CD4-positive, alpha-beta T cell (primary cell): ENCODE results near the gene BAG3. TPM values are rescaled to one million over a fixed set of nuclear protein-coding genes. Genes with fewer than 3 reads are reported as not detected.
"Not testable (repeated sequence)": the region's sequence is repeated elsewhere in the genome, so short reads cannot be mapped to it uniquely, and the experiment has no call there.

Experiments used
- ATAC-seq: fragments of 200-7000 bp; cut with Tn5 transposase; one replicate; pipeline ENCODE4 v1.10.0; 2022; ENCODE audit warnings: mild to moderate bottlenecking; ENCODE audit not compliant: poor library complexity
- CTCF ChIA-PET: fragments of 350-600 bp; sonication (Branson Sonifier 250); formaldehyde crosslinking; loops from one replicate; lab custom pipeline; 2021; ENCODE audit warnings: antibody characterized with exemption, inconsistent platforms; lab: Charles Lee
- POLR2A ChIA-PET: fragments of 350-600 bp; sonication (Branson Sonifier 250); formaldehyde crosslinking; loops from one replicate; lab custom pipeline; 2021; ENCODE audit warnings: antibody characterized with exemption, inconsistent platforms; lab: Charles Lee
- DNase-seq, 14 experiments: peaks; one replicate each; pipeline ENCODE4 v3.0.0-alpha.2; 2013 to 2020; ENCODE audit warnings: mixed read lengths in 2 of 14
- H3K27ac ChIP-seq, 2 donors: one replicate each; pipeline versions ENCODE4 v1.5.1 to v1.7.0; 2013; ENCODE audit warnings: low read length in 2 of 2, low read depth in 1 of 2, mild to moderate bottlenecking in 1 of 2
- H3K27me3 ChIP-seq, 2 experiments: 1 replicate in 1 of 2; 2 replicates in 1 of 2; pipeline versions ENCODE4 v1.6.1 to v1.7.0; 2013; ENCODE audit warnings: low read length in 2 of 2, control low read depth in 1 of 2, mild to moderate bottlenecking in 1 of 2, moderate library complexity in 1 of 2; ENCODE audit not compliant: insufficient read depth in 2 of 2, control insufficient read depth in 1 of 2
- H3K36me3 ChIP-seq: one replicate; pipeline ENCODE4 v1.6.1; 2013; ENCODE audit warnings: low read length, control low read depth; ENCODE audit not compliant: insufficient read depth
- H3K4me1 ChIP-seq: one replicate; pipeline ENCODE4 v1.6.1; 2013; ENCODE audit warnings: low read length, control low read depth; ENCODE audit not compliant: insufficient read depth
- H3K4me3 ChIP-seq: one replicate; pipeline ENCODE4 v1.5.1; 2013; ENCODE audit warnings: mild to moderate bottlenecking, low read length, moderate library complexity
- H3K9me3 ChIP-seq, 2 experiments: 1 replicate in 1 of 2; 2 replicates in 1 of 2; pipeline versions ENCODE4 v1.6.1 to v1.7.0; 2013; ENCODE audit warnings: low read length in 2 of 2, mild to moderate bottlenecking in 2 of 2, control low read depth in 1 of 2, moderate library complexity in 1 of 2; ENCODE audit not compliant: control insufficient read depth in 1 of 2, insufficient read depth in 1 of 2
- H3K27ac Mint-ChIP-seq: one replicate; pipeline ENCODE4 v1.8.0; 2020; ENCODE audit warnings: mixed read lengths
- H3K27me3 Mint-ChIP-seq: one replicate; pipeline ENCODE4 v1.8.0; 2021; ENCODE audit warnings: mixed read lengths
- H3K36me3 Mint-ChIP-seq: one replicate; pipeline ENCODE4 v1.8.0; 2021; ENCODE audit warnings: low read depth, mixed read lengths
- H3K4me1 Mint-ChIP-seq: one replicate; pipeline ENCODE4 v1.8.0; 2021; ENCODE audit warnings: low read depth, mixed read lengths
- H3K4me3 Mint-ChIP-seq: one replicate; pipeline ENCODE4 v1.8.0; 2020; ENCODE audit warnings: mild to moderate bottlenecking, mixed read lengths
- H3K9me3 Mint-ChIP-seq: one replicate; pipeline ENCODE4 v1.8.0; 2020; ENCODE audit warnings: mixed read lengths
- intact Hi-C, 2 experiments: fragments of 100-400 bp; cut with DNase I in 1 of 2; cut with micrococcal nuclease in 1 of 2; formaldehyde crosslinking; loops; one replicate each; pipeline versions ENCODE4 v1.15.1 to v1.9.0; 2023 to 2025; cut with DNase I, micrococcal nuclease
- total RNA-seq, 174 experiments: library from RNA in 2 of 174; stranded (reverse) in 2 of 174; gene quantifications; one replicate each; pipeline ENCODE4 v1.2.3 and lab custom pipeline; 2021 to 2026
- TF ChIP-seq, protein P1 (sequence below): fragments of 200-600 bp; IDR thresholded peaks from one replicate; pipeline ENCODE4 v1.8.0; 2022; ENCODE audit warnings: antibody characterized with exemption, mild to moderate bottlenecking

Gene BAG3
- total RNA-seq, 2 experiments from 2014 or later: 65.1 to 65.8 TPM

DNA sequence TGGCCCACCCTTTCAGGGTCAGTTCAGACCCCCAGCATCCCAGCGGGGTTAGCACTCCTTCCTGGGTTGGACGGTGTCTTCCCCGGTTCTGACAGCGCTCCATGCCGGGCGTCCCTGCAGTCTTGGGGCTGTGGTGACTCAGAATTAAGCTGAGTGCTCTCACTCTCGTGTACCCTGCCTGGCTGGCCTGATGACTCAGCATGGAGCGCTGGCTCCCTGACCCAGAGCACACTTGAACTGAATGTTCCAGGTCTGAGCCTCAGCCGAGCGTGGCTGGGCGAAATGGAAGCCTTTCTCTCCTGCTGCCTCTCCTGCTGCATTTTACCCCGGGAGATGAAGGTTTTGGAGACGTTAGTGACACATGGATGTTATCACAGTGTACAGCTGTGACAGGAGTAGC is 7.1 kb downstream of the BAG3 start:
- H3K9me3 Mint-ChIP-seq: no peaks in the 10 kb centered on the region
- ATAC-seq (no peak), DNase-seq (peak in 2 of 14 experiments; percentile 31 to 34)
- intact Hi-C loops: loop anchor here in 1 of 2 experiments (10.0 kb wide), 1 partner anchor 153 kb away; no protein-coding TSS in a partner anchor
- no peak overlapping the region for H3K27ac ChIP-seq
- no peak overlapping the region for H3K4me3 ChIP-seq
- H3K9me3 ChIP-seq: no peaks in the 10 kb centered on the region
- no peak overlapping the region for H3K4me3 Mint-ChIP-seq
- peaks cover 77% of the 10 kb centered on the region for H3K4me1 ChIP-seq
- peaks cover 38% of the 10 kb centered on the region for H3K36me3 Mint-ChIP-seq
- no peaks in the 10 kb centered on the region for H3K27me3 Mint-ChIP-seq
- ChIA-PET POLR2A (no interaction called here), CTCF (no interaction called here)
- peaks cover 26% of the 10 kb centered on the region for H3K36me3 ChIP-seq
- H3K27ac Mint-ChIP-seq: peak overlapping the region; percentile 24
- TF ChIP-seq, protein P1, sequence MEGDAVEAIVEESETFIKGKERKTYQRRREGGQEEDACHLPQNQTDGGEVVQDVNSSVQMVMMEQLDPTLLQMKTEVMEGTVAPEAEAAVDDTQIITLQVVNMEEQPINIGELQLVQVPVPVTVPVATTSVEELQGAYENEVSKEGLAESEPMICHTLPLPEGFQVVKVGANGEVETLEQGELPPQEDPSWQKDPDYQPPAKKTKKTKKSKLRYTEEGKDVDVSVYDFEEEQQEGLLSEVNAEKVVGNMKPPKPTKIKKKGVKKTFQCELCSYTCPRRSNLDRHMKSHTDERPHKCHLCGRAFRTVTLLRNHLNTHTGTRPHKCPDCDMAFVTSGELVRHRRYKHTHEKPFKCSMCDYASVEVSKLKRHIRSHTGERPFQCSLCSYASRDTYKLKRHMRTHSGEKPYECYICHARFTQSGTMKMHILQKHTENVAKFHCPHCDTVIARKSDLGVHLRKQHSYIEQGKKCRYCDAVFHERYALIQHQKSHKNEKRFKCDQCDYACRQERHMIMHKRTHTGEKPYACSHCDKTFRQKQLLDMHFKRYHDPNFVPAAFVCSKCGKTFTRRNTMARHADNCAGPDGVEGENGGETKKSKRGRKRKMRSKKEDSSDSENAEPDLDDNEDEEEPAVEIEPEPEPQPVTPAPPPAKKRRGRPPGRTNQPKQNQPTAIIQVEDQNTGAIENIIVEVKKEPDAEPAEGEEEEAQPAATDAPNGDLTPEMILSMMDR: no peak
- no peaks in the 10 kb centered on the region for H3K27me3 ChIP-seq
- peaks cover 79% of the 10 kb centered on the region for H3K4me1 Mint-ChIP-seq

DNA sequence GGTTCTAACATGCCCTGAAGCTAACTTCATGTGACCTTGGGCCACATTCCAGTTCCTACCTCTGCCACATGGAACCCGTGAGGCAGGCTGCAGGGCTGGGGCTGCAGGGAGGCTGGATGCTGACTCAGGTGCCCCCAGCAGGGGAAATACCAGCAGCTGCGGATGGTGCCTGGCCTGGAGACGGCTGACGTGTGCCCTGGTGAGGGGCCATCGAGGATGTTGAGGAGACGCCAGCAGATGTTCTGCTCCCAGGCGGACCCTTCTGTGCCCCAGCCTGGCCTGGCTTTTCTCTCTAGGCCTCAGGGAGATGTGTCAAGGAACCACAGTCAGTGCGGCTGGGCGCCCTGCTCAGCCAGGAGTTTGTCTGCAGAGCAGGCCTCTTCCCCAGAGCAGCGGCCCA is 8.8 kb downstream of the BAG3 start:
- H3K36me3 ChIP-seq: peaks cover 26% of the 10 kb centered on the region
- H3K4me1 ChIP-seq: peaks cover 79% of the 10 kb centered on the region
- TF ChIP-seq, protein P1: no peak
- no peak overlapping the region for H3K4me3 Mint-ChIP-seq
- H3K9me3 ChIP-seq: no peaks in the 10 kb centered on the region
- ATAC-seq (no peak), DNase-seq (no peak)
- POLR2A ChIA-PET: interaction anchor here (1.4 kb wide), 1 partner anchor 9 kb away, joined by 3 read pairs; the partner anchor contains the start of gene BAG3
- H3K9me3 Mint-ChIP-seq: no peaks in the 10 kb centered on the region
- H3K27me3 ChIP-seq: no peaks in the 10 kb centered on the region
- H3K27me3 Mint-ChIP-seq: no peaks in the 10 kb centered on the region
- no peak overlapping the region for H3K4me3 ChIP-seq
- no peak overlapping the region for H3K27ac ChIP-seq
- CTCF ChIA-PET: no interaction called here
- H3K27ac Mint-ChIP-seq: peak overlapping the region; percentile 42
- H3K36me3 Mint-ChIP-seq: peaks cover 46% of the 10 kb centered on the region
- intact Hi-C loops: loop anchor here in 1 of 2 experiments (10.0 kb wide), 1 partner anchor 155 kb away; no protein-coding TSS in a partner anchor
- peaks cover 78% of the 10 kb centered on the region for H3K4me1 Mint-ChIP-seq

DNA sequence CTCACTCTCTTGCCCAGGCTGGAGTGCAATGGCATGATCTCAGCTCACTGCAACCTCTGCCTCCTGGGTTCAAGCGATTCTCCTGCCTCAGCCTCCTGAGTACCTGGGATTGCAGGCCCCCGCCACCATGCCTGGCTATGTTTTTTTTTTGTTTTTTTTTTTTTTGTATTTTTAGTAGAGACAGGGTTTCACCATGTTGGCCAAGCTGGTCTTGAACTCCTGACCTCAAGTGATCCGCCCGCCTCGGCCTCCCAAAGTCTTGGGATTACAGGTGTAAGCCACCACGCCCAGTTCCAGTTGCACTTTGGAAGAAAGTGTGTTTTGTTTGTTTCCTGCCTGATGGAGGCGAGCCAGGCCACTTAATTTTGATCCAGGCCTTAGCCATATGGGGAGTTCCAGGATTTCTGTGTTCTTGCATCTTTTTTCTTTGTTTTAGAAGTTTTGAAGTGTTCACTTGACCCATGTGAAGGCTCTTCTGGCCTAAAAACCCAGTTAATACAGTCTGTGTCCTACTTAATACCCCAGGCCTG is 11.0 kb downstream of the BAG3 start:
- H3K9me3 ChIP-seq, POLR2A ChIA-PET, DNase-seq, H3K4me3 ChIP-seq, intact Hi-C loops, H3K9me3 Mint-ChIP-seq, H3K27me3 ChIP-seq, ATAC-seq, H3K27ac ChIP-seq, H3K4me3 Mint-ChIP-seq, H3K27me3 Mint-ChIP-seq: not testable (repeated sequence)
- H3K27ac Mint-ChIP-seq: peak overlapping the region; percentile 91
- H3K4me1 Mint-ChIP-seq: peaks cover 71% of the 10 kb centered on the region
- peaks cover 20% of the 10 kb centered on the region for H3K36me3 ChIP-seq
- peaks cover 76% of the 10 kb centered on the region for H3K4me1 ChIP-seq
- CTCF ChIA-PET: interaction anchor here (0.7 to 1.8 kb wide), 3 partner anchors 25 to 60 kb away, joined by 3 to 4 read pairs (median 3); no protein-coding TSS in a partner anchor
- peaks cover 27% of the 10 kb centered on the region for H3K36me3 Mint-ChIP-seq
